HG02610 (cell line): ENCODE measurements around the gene PPP1R1B.

Source experiments
- ATAC-seq: cut with Tn5 transposase; IDR thresholded peaks from one replicate; pipeline ENCODE4 v1.9.1; 2021; ENCODE audit warnings: mild to moderate bottlenecking, moderate library complexity; ENCODE audit not compliant: unreplicated experiment

PPP1R1B gene

GRCh38 chr17:39651923-39652586, 25.3 kb downstream of the PPP1R1B start:
- ATAC-seq, result no peak

GRCh38 chr17:39652587-39653315, 26.0 kb downstream of the PPP1R1B start:
- ATAC-seq, result no peak

GRCh38 chr17:39653316-39653661, 26.5 kb downstream of the PPP1R1B start:
- no peak for ATAC-seq

GRCh38 chr17:39653662-39654331, 27.0 kb downstream of the PPP1R1B start:
- no peak for ATAC-seq

GRCh38 chr17:39655105-39655504, 28.4 kb downstream of the PPP1R1B start:
- no peak for ATAC-seq

GRCh38 chr17:39658346-39658745, 31.6 kb downstream of the PPP1R1B start:
- no peak for ATAC-seq

- ATAC-seq, result no peak
Observed at GRCh38 chr17:39658760-39659159, 32.0 kb downstream of the PPP1R1B start.

- no peak for ATAC-seq
Observed at GRCh38 chr17:39659279-39660010, 32.7 kb downstream of the PPP1R1B start.

- no peak for ATAC-seq
Observed at GRCh38 chr17:39660011-39660360, 33.2 kb downstream of the PPP1R1B start.

- ATAC-seq, result no peak
Observed at GRCh38 chr17:39660397-39661385, 33.9 kb downstream of the PPP1R1B start.

GRCh38 chr17:39661744-39662541, 35.2 kb downstream of the PPP1R1B start:
- no peak for ATAC-seq

GRCh38 chr17:39662551-39663339, 36.0 kb downstream of the PPP1R1B start:
- no peak for ATAC-seq

- no peak for ATAC-seq
Observed at GRCh38 chr17:39663340-39663687, 36.6 kb downstream of the PPP1R1B start.

GRCh38 chr17:39663688-39664580, 37.2 kb downstream of the PPP1R1B start:
- no peak for ATAC-seq

GRCh38 chr17:39664581-39665561, 38.1 kb downstream of the PPP1R1B start, which contains the start of gene TCAP:
TSS of gene TCAP (plus strand) at chr17:39665349. CDS start at chr17:39665360, 11 bp downstream.
- ATAC-seq, result no peak

GRCh38 chr17:39665642-39666224, 39.0 kb downstream of the PPP1R1B start:
- no peak for ATAC-seq
